ENCODE measurements around the gene MIAT. TPM values are rescaled to one million over a fixed set of nuclear protein-coding genes. Genes with fewer than 3 reads are reported as not detected.

MIAT gene
- polyA plus RNA-seq, 2 of the 4 experiments (the other 2 are of a cell fraction): 1.5 to 2.2 TPM

GRCh38 chr22:26670459-26670858, 13.1 kb downstream of the MIAT start (continued):
- TF ChIP-seq E2F6 (IDR thresholded peaks at IDR 0.05; ENCODE audit: borderline replicate concordance, low read depth): no peak
- no peak for TF ChIP-seq BCL3 (IDR thresholded peaks at IDR 0.05)

GRCh38 chr22:26671317-26672059, 14.1 kb downstream of the MIAT start:
- ChIA-PET POLR2A (interaction anchor here (1.9 kb wide), 1 partner anchor 1130 kb away, joined by 6 read pairs; the partner anchor contains the start of gene MN1), CTCF (interaction anchor here (1.2 to 2.0 kb wide), 2 partner anchors 8 to 1134 kb away, joined by 3 to 5 read pairs; no protein-coding TSS in a partner anchor)
- no peak for ATAC-seq
- Histone ChIP-seq H3K9me3 (no peaks in the 10 kb centered on the region), H3K4me1 (peaks cover 18% of the 10 kb centered on the region), H3K4me3 (no peak overlapping the region), H3K27ac (peak overlapping the region in 1 of 2 experiments; percentile 99; a peak in 4 of 6 replicates), H3K4me2 (no peak overlapping the region)
- 84% methylated on average over 7 of the region's 15 CpGs for WGBS (ENCODE audit: missing lambda C conversion rate)
- DNase-seq (ENCODE audit: low read depth in 1 of 2, low spot score in 1 of 2): no peak
- TF ChIP-seq CBX2 (IDR thresholded peaks at IDR 0.05; ENCODE audit: borderline replicate concordance, low read depth) (no peak), CEBPB (IDR thresholded peaks at IDR 0.05) (no peak), ZFP36 (IDR thresholded peaks at IDR 0.05; ENCODE audit: borderline replicate concordance, partially characterized antibody) (no peak), TFCP2L1 (CRISPR knock-in tag; IDR thresholded peaks at IDR 0.05) (no peak), RARB (CRISPR knock-in tag; IDR thresholded peaks at IDR 0.05) (no peak), CHD4 (IDR thresholded peaks at IDR 0.05; ENCODE audit: borderline replicate concordance) (no peak), HOXB13 (CRISPR knock-in tag; IDR thresholded peaks at IDR 0.05; ENCODE audit: low read depth) (no peak), NPAS2 (CRISPR knock-in tag; IDR thresholded peaks at IDR 0.05; ENCODE audit: borderline replicate concordance) (no peak), MAFK (IDR thresholded peaks at IDR 0.05; ENCODE audit: partially characterized antibody) (no peak), REST (IDR thresholded peaks at IDR 0.05) (no peak), GATA3 (IDR thresholded peaks at IDR 0.05; ENCODE audit: borderline replicate concordance) (no peak), SMC3 (IDR thresholded peaks at IDR 0.05) (no peak), RFX5 (IDR thresholded peaks at IDR 0.05) (no peak), SREBF2 (IDR thresholded peaks at IDR 0.05) (no peak), E2F6 (IDR thresholded peaks at IDR 0.05; ENCODE audit: borderline replicate concordance, low read depth) (no peak), ZSCAN20 (CRISPR knock-in tag; IDR thresholded peaks at IDR 0.05) (no peak), RNF2 (IDR thresholded peaks at IDR 0.05; ENCODE audit: borderline replicate concordance, low read depth) (no peak), CTCF (IDR thresholded peaks at IDR 0.05) (no peak)
- FAIRE-seq: no peak

All from A549 (cell line).